ENCODE data around the gene CBX2. TPM values are rescaled to one million over a fixed set of nuclear protein-coding genes. Genes with fewer than 3 reads are reported as not detected.

The CBX2 gene
- total and polyA plus RNA-seq, 12 donors: 0.06 to 3.4 (median 0.82) TPM

DNA sequence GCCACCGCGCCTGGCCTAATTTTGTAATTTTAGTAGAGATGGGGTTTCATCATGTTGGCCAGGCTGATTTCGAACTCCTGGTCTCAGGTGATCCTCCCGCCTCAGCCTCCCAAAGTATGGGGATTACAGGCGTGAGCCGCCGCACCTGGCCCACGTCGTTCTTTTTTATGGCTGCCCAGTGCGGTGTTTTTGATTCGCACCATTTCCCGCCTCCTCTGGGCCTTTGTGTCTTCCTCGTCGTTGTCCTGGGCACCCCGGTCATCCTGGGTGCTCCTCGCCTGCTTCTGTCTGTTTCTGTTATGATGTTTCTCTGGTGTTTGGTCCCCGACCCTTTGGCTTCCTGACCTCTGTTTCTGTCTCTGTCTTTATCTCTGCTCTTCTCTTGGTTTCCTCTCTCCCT lies 46.3 kb downstream of the CBX2 start:
- no peaks in the 10 kb centered on the region for H3K36me3 ChIP-seq (replicated peaks in 1 of 2)
- no peaks in the 10 kb centered on the region for H3K9me3 ChIP-seq (replicated peaks in 1 of 3)
- H3K27ac ChIP-seq: no peak overlapping the region
- 94 to 96% (median 94%) methylated on average over 17 of the region's 17 CpGs for WGBS, 4 donors
- H3K4me3 ChIP-seq: no peak overlapping the region
- peaks cover 0 to 9% of the 10 kb centered on the region in 2 donors for H3K4me1 ChIP-seq (replicated peaks in 1 of 2)
- no peak for DNase-seq
- intact Hi-C loops (cut with DNase I): no loop called here
- H3K27me3 ChIP-seq: no peaks in the 10 kb centered on the region
- no peak for TF ChIP-seq POLR2A (IDR thresholded peaks at IDR 0.05)
- TF ChIP-seq, protein P1, sequence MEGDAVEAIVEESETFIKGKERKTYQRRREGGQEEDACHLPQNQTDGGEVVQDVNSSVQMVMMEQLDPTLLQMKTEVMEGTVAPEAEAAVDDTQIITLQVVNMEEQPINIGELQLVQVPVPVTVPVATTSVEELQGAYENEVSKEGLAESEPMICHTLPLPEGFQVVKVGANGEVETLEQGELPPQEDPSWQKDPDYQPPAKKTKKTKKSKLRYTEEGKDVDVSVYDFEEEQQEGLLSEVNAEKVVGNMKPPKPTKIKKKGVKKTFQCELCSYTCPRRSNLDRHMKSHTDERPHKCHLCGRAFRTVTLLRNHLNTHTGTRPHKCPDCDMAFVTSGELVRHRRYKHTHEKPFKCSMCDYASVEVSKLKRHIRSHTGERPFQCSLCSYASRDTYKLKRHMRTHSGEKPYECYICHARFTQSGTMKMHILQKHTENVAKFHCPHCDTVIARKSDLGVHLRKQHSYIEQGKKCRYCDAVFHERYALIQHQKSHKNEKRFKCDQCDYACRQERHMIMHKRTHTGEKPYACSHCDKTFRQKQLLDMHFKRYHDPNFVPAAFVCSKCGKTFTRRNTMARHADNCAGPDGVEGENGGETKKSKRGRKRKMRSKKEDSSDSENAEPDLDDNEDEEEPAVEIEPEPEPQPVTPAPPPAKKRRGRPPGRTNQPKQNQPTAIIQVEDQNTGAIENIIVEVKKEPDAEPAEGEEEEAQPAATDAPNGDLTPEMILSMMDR (IDR thresholded peaks at IDR 0.05): no peak

DNA sequence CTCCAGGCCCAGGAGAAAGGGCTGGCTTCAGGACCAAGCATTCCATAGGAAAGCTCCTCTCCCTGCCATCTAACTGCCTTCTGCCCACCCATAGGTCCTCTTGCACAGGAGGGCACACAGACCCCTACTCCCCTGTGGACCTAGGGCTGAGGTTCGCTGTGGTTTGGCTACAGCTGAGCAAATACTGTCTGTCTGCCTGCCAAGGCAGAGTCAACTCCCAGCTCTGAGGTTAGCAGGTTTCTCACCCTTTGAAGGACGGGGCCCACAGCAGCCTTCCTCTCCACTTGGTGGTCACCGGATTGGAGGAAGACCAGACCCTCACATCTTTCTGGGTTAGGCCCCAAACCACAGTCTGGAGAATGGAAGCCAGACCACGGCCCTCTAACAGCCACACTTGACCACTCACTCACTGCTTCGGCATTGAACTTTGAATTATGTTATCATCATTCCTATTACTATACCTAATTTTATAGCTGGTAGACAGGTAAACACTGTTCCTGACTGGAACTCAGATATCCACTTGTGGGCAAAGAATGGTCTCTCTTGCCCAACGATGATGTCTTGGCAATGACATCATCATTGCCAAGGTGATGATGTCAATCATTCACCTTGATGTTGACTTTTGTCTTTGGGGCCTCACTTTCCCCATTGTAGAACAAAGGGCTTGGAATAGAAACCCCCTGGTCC lies 47.1 kb downstream of the CBX2 start:
- Histone ChIP-seq H3K4me3 (no peak overlapping the region), H3K9me3 (replicated peaks in 1 of 3) (no peaks in the 10 kb centered on the region), H3K4me1 (replicated peaks in 1 of 2) (peaks cover 0 to 9% of the 10 kb centered on the region in 2 donors), H3K27me3 (no peaks in the 10 kb centered on the region), H3K36me3 (replicated peaks in 1 of 2) (no peaks in the 10 kb centered on the region), H3K27ac (no peak overlapping the region)
- no peak for DNase-seq
- TF ChIP-seq, protein P1 (IDR thresholded peaks at IDR 0.05): no peak
- TF ChIP-seq POLR2A (IDR thresholded peaks at IDR 0.05): no peak
- intact Hi-C loops (cut with DNase I): no loop called here
- 91 to 99% (median 93%) methylated on average over 5 to 6 of the region's 6 CpGs for WGBS, 4 donors

DNA sequence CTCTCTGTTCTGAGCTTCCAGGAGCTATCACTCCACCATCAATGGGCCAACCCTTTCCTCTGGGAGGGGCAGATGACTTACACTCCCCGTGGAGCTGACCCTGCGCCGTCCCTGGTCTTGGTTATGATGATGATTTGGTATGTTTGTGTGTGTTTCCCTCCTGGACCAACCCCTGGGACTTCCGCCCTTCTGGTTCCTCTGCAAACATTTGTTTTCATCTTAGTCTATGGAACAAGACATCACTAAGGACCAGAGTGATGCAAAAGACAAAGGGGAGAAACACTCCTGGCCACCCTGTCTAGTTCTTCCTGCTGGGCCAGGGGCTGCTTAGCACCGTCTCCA lies 47.6 kb downstream of the CBX2 start:
- DNase-seq: no peak
- 94 to 100% (median 96%) methylated on average over 5 of the region's 5 CpGs for WGBS, 4 donors
- no peaks in the 10 kb centered on the region for H3K9me3 ChIP-seq (replicated peaks in 1 of 3)
- no peak for TF ChIP-seq POLR2A (IDR thresholded peaks at IDR 0.05)
- TF ChIP-seq, protein P1 (IDR thresholded peaks at IDR 0.05): no peak
- H3K27me3 ChIP-seq: no peaks in the 10 kb centered on the region
- H3K36me3 ChIP-seq (replicated peaks in 1 of 2): no peaks in the 10 kb centered on the region
- peaks cover 0 to 9% of the 10 kb centered on the region in 2 donors for H3K4me1 ChIP-seq (replicated peaks in 1 of 2)
- H3K4me3 ChIP-seq: no peak overlapping the region
- no peak overlapping the region for H3K27ac ChIP-seq
- intact Hi-C loops (cut with DNase I): no loop called here

DNA sequence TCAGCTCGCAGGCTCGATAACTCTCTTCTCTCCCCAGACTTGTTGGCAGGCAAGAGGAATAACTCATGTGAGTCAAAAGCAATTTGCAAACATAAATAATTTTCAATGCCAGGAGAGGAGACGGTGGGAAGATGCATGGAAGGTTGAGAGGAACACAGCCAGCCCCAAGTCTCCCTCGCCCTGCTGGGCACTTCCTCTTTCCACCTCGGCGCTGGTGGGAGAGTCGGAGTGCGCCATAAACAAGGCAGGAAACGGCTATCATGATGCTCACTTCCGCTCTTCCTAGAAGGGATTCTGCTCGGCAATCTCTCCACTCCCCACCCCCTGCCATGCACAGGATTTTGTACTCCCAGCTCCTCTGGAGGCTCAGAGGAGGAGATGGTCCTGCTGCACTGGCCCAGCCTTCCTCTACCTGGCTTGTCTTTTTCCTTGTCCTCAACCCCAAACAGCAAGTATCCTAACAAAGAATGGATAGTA lies 48.3 kb downstream of the CBX2 start:
- peaks cover 2 to 10% of the 10 kb centered on the region in 2 donors for H3K4me1 ChIP-seq (replicated peaks in 1 of 2)
- H3K36me3 ChIP-seq (replicated peaks in 1 of 2): no peaks in the 10 kb centered on the region
- no peak overlapping the region for H3K4me3 ChIP-seq
- WGBS, 4 donors: 39 to 56% (median 46%) methylated on average over 11 of the region's 11 CpGs
- no peaks in the 10 kb centered on the region for H3K9me3 ChIP-seq (replicated peaks in 1 of 3)
- intact Hi-C loops (cut with DNase I): no loop called here
- H3K27me3 ChIP-seq: no peaks in the 10 kb centered on the region
- TF ChIP-seq POLR2A (IDR thresholded peaks at IDR 0.05): no peak
- TF ChIP-seq, protein P1 (IDR thresholded peaks at IDR 0.05): no peak
- DNase-seq: peak in 1 of 7 donors; percentile 44
- H3K27ac ChIP-seq: no peak overlapping the region
